ENCODE measurements around the gene PSMG4.

The PSMG4 gene

DNA sequence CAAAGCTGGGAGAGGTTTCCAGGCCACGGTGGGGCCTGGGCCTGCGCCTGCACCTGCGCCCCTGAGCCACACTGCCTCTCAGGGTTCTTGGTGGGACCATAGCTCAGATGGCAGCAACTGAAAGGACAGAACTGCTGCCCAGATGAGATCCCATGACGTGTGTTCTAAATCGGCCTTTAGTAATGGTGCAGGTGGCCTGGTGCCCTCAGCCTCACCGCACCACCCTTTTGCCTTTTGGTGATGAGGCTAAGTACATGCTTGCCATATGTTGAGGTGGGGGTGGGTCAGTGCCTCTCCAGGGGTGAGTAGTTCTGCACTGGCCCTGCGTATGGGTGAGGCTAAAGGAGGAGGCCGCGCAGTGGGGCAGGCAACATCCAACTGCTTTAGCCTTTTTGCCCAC lies 7.4 kb downstream of the PSMG4 start:
- no peak for DNase-seq
- no peak overlapping the region for H3K27ac Mint-ChIP-seq
- no peak overlapping the region for H3K4me3 Mint-ChIP-seq
- H3K9me3 Mint-ChIP-seq = no peaks in the 10 kb centered on the region
- H3K4me1 Mint-ChIP-seq = peaks cover 24% of the 10 kb centered on the region
- CTCF ChIA-PET = no interaction called here
- no peaks in the 10 kb centered on the region for H3K27me3 Mint-ChIP-seq
- H3K36me3 Mint-ChIP-seq = peaks cover 36% of the 10 kb centered on the region

DNA sequence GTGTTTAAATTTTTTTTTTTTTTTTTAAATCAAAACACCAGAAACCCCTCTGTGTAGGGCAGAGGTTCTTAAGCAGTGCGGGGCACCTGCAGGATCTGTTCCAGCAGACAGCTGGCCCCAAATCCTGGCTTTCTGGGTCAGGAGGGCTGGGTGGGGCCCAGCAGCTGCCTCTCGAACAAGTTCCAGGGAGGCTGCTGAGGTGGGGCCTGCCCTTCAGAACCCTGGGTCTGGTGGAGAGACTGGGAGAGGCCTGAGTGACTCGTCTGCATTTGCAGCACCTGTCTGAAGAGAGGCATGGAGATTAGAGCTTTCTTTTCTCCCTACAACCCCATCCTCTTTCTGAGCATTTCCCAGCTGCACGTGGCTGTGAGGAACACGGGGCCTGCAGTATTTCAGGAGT lies 8.4 kb downstream of the PSMG4 start:
- H3K4me1 Mint-ChIP-seq = peaks cover 15% of the 10 kb centered on the region
- DNase-seq = no peak
- H3K4me3 Mint-ChIP-seq = no peak overlapping the region
- no peak overlapping the region for H3K27ac Mint-ChIP-seq
- H3K9me3 Mint-ChIP-seq = no peaks in the 10 kb centered on the region
- CTCF ChIA-PET = interaction anchor here (1.0 kb wide), 1 partner anchor 8 kb away, joined by 3 read pairs; no protein-coding TSS in a partner anchor
- peaks cover 41% of the 10 kb centered on the region for H3K36me3 Mint-ChIP-seq
- H3K27me3 Mint-ChIP-seq = no peaks in the 10 kb centered on the region

- Mint-ChIP-seq H3K27me3 (no peaks in the 10 kb centered on the region), H3K9me3 (no peaks in the 10 kb centered on the region), H3K27ac (no peak overlapping the region), H3K36me3 (peaks cover 40% of the 10 kb centered on the region), H3K4me1 (peaks cover 2% of the 10 kb centered on the region), H3K4me3 (no peak overlapping the region)
- CTCF ChIA-PET = interaction anchor here (0.6 kb wide), 1 partner anchor 666 kb away, joined by 4 read pairs; no protein-coding TSS in a partner anchor
- DNase-seq = no peak
These were observed 9.9 kb downstream of the PSMG4 start for GRCh38 chr6:3268680-3269079.

GRCh38 chr6:3269281-3269975 lies 10.7 kb downstream of the PSMG4 start:
- no peaks in the 10 kb centered on the region for H3K9me3 Mint-ChIP-seq
- no peak overlapping the region for H3K4me3 Mint-ChIP-seq
- H3K4me1 Mint-ChIP-seq = peaks cover 2% of the 10 kb centered on the region
- H3K27ac Mint-ChIP-seq = no peak overlapping the region
- CTCF ChIA-PET = interaction anchor here (0.6 kb wide), 1 partner anchor 666 kb away, joined by 4 read pairs; no protein-coding TSS in a partner anchor
- no peak for DNase-seq
- H3K36me3 Mint-ChIP-seq = peaks cover 37% of the 10 kb centered on the region
- H3K27me3 Mint-ChIP-seq = no peaks in the 10 kb centered on the region

- H3K9me3 Mint-ChIP-seq = no peaks in the 10 kb centered on the region
- peaks cover 2% of the 10 kb centered on the region for H3K4me1 Mint-ChIP-seq
- no peak overlapping the region for H3K27ac Mint-ChIP-seq
- no peaks in the 10 kb centered on the region for H3K27me3 Mint-ChIP-seq
- no peak overlapping the region for H3K4me3 Mint-ChIP-seq
- no peak for DNase-seq
- H3K36me3 Mint-ChIP-seq = peaks cover 32% of the 10 kb centered on the region
- CTCF ChIA-PET = no interaction called here
These were observed 11.5 kb downstream of the PSMG4 start for GRCh38 chr6:3270258-3270657.

DNA sequence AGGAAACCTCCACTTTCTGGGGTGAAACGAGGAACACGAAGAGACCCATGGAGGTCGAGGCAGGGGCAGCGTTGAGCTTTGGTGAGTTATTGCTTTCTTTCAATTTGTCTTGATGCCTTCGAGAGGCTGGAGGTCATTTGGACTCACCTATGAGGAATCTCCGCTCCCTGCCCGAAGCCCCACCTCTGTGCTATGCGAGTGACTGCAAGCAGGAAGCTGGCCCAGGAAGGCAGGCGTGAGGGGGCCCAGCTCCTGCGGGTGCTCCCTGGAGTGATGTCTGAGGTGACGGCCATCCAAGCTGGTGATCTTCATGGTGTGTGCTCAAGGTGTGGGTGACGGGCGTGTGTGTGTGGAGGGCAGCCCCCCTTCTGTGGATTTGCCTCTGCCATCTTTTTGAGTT lies 13.0 kb downstream of the PSMG4 start:
- Mint-ChIP-seq H3K27ac (no peak overlapping the region), H3K36me3 (peaks cover 28% of the 10 kb centered on the region), H3K4me3 (no peak overlapping the region), H3K27me3 (no peaks in the 10 kb centered on the region), H3K9me3 (no peaks in the 10 kb centered on the region), H3K4me1 (peaks cover 2% of the 10 kb centered on the region)
- DNase-seq = no peak
- CTCF ChIA-PET = interaction anchor here (1.2 to 1.5 kb wide), 2 partner anchors 11 to 719 kb away, joined by 3 read pairs; no protein-coding TSS in a partner anchor

DNA sequence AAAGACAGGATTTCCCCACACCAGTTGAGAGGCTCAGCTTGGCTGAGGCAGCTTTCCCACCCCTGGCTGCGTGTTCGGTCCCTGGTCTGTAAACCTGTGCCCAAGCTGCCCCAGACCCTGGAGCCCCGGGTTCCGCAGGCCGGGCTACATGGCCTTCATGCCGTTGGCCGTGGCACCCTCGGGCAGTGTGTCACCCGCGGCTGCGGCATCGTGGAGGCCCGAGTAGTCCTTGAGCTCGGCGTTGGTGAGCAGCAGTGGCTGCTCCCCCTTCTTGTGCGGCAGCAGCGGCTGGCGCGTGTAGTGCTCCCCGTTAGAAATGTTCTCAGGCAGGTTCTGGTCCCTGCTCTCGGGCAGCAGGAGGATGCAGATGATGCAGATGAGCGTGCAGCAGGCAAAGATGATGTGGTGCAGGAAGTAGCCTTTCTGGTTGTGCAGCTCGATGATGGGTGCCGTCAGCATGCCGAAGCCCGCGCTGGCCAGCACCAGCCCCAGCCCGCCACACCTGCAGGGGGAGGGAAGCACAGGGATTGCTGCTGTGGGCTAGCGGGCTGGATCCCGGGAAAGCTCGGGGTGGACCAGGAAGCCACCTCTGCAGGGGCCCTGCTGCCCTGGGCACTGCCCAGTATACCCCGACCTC lies 14.3 kb downstream of the PSMG4 start:
- Mint-ChIP-seq H3K4me3 (no peak overlapping the region), H3K4me1 (peaks cover 1% of the 10 kb centered on the region), H3K27ac (no peak overlapping the region), H3K27me3 (no peaks in the 10 kb centered on the region), H3K36me3 (peaks cover 22% of the 10 kb centered on the region), H3K9me3 (no peaks in the 10 kb centered on the region)
- no peak for DNase-seq
- CTCF ChIA-PET = interaction anchor here (0.7 to 2.3 kb wide), 2 partner anchors 22 to 459 kb away, joined by 3 to 8 read pairs; no protein-coding TSS in a partner anchor

- H3K4me1 Mint-ChIP-seq = no peaks in the 10 kb centered on the region
These were observed 15.2 kb downstream of the PSMG4 start for GRCh38 chr6:3273707-3274521.

DNA sequence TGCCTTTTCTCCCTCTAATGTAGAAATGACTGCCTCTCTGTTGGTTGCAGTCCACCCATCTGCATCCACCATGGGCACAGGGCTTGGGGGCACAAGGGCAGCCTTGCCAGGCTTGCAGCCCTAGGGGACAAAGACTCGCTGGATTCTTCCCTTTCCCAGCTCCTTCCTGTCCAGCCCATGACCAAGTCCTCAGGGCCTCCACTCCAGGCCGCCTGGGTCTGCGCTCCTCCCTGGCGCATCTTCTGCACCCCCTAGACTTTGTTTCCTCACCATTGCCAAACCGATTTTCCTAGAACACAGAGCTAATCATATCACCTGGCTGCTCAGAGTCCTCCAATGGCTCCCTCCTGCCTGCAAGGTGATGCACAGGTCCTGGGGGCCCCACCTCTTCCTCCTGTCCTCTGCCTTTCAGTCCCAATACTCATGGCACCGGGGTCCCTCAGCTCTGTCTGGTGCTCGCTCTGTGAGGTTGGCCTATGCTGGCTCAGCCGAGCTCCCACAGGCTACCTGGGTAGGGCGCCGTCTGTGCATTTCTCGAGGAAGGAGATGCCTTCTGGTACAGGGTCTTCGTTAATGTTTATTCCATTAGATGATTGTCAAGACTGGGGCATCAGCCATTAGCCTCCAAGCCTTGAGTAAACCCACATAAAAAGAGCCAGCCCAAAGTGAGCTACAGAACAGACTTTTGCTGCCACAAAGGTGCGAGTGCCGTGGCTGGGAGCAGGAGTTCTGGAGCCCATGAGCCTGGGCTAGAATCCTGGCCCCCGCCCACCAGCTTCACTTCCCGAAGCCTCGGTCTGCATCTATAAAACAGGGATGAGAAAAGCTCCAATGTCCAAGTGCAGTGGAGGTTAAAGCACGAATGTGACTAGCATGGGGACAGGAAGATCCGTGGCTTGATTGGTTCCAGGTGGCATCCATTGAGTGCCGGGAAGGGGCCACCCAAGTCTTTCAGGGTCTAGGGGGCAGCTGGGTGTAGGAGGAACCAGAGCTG lies 17.7 kb downstream of the PSMG4 start:
- Mint-ChIP-seq H3K4me3 (no peak overlapping the region), H3K36me3 (peaks cover 10% of the 10 kb centered on the region), H3K9me3 (no peaks in the 10 kb centered on the region), H3K27ac (peak overlapping the region; percentile 12), H3K4me1 (peaks cover 2% of the 10 kb centered on the region), H3K27me3 (no peaks in the 10 kb centered on the region)
- CTCF ChIA-PET = interaction anchor here (0.9 kb wide), 1 partner anchor 456 kb away, joined by 3 read pairs; no protein-coding TSS in a partner anchor
- no peak for DNase-seq

More at GRCh38 chr6:3273707-3274521, 15.2 kb downstream of the PSMG4 start:
- CTCF ChIA-PET = interaction anchor here (0.7 to 2.3 kb wide), 2 partner anchors 23 to 458 kb away, joined by 3 to 8 read pairs; no protein-coding TSS in a partner anchor
- no peak overlapping the region for H3K27ac Mint-ChIP-seq
- no peaks in the 10 kb centered on the region for H3K27me3 Mint-ChIP-seq
- DNase-seq = no peak
- no peak overlapping the region for H3K4me3 Mint-ChIP-seq
- H3K9me3 Mint-ChIP-seq = no peaks in the 10 kb centered on the region
- peaks cover 21% of the 10 kb centered on the region for H3K36me3 Mint-ChIP-seq

- Mint-ChIP-seq H3K27me3 (no peaks in the 10 kb centered on the region), H3K4me3 (no peak overlapping the region), H3K4me1 (peaks cover 2% of the 10 kb centered on the region), H3K9me3 (no peaks in the 10 kb centered on the region), H3K27ac (no peak overlapping the region), H3K36me3 (peaks cover 4% of the 10 kb centered on the region)
- CTCF ChIA-PET = no interaction called here
- no peak for DNase-seq
These were observed 18.5 kb downstream of the PSMG4 start for GRCh38 chr6:3277251-3277650.

GRCh38 chr6:3277851-3278416 lies 19.2 kb downstream of the PSMG4 start:
- Mint-ChIP-seq H3K27me3 (no peaks in the 10 kb centered on the region), H3K4me1 (peaks cover 2% of the 10 kb centered on the region), H3K9me3 (no peaks in the 10 kb centered on the region), H3K27ac (no peak overlapping the region), H3K4me3 (no peak overlapping the region), H3K36me3 (peaks cover 3% of the 10 kb centered on the region)
- DNase-seq = no peak
- CTCF ChIA-PET = no interaction called here

DNA sequence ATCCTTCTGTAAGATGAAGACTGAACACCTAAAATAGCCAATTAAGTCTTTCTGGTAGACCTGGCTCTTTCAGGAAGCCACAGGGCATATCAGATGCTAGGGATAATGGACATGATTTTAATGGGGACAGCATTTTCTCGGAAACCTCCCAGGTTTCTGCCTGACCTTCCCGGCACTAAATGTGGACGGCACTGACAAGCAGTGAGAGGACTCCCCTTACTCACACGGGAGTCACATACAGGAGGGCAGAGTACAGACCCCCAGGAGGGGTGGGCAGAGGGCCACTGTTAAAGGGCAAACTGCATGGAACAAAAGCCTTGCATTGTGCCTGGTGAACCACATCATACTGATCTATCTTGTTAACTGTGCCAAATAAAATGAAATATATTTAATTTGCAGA lies 19.9 kb downstream of the PSMG4 start:
- no peaks in the 10 kb centered on the region for H3K9me3 Mint-ChIP-seq
- no peak overlapping the region for H3K27ac Mint-ChIP-seq
- DNase-seq = no peak
- no peak overlapping the region for H3K4me3 Mint-ChIP-seq
- no peaks in the 10 kb centered on the region for H3K36me3 Mint-ChIP-seq
- peaks cover 2% of the 10 kb centered on the region for H3K4me1 Mint-ChIP-seq
- CTCF ChIA-PET = no interaction called here
- H3K27me3 Mint-ChIP-seq = no peaks in the 10 kb centered on the region

DNA sequence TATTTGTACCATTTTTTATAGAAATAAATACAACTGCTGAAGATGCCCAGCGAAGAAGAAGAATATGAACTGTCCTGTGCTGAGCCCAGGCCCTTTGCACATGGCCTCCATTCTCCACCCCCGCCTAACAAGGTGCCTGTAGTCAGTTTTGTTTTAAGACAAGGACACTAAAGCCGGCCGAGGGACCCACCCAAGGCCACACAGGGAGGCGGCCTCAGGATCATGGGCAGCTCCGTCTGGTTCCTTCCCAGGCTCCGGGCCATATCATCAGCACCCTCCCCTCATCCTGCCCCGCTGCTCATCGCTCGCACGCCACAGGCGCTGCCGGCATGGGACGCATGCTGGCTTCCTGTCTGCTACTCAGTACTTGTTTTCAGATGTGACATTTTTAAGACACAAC lies 21.3 kb downstream of the PSMG4 start:
- CTCF ChIA-PET = interaction anchor here (0.6 to 3.5 kb wide), 6 partner anchors 9 to 698 kb away, joined by 3 to 53 read pairs (median 4); no protein-coding TSS in a partner anchor
- Mint-ChIP-seq H3K4me3 (no peak overlapping the region), H3K27ac (no peak overlapping the region), H3K27me3 (no peaks in the 10 kb centered on the region), H3K9me3 (no peaks in the 10 kb centered on the region), H3K36me3 (no peaks in the 10 kb centered on the region), H3K4me1 (peaks cover 2% of the 10 kb centered on the region)
- DNase-seq = no peak

Measured in activated naive CD4-positive, alpha-beta T cell treated with anti-CD3 and anti-CD28 coated beads, Interleukin-2, amount 10 ng/mL, durations not matched to agents 7 days and 5 days (primary cell).